Astrocyte (in vitro differentiated cells and primary cell): ENCODE results near the gene MYF5. TPM values are rescaled to one million over a fixed set of nuclear protein-coding genes. Genes with fewer than 3 reads are reported as not detected.

Source experiments
- DNase-seq: peaks from one replicate; pipeline ENCODE4 v3.0.0-alpha.2; 2010; ENCODE audit warnings: low read depth
- FAIRE-seq: peaks from 2 replicates; lab custom pipeline; 2011; peaks lifted over from hg19 to GRCh38; lab: Jason Lieb, UNC
- H2AFZ ChIP-seq: 2 replicates; pipeline ENCODE4 v1.6.0; 2012; ENCODE audit warnings: low read depth, low read length, inconsistent platforms
- H3K27ac ChIP-seq: 2 replicates; pipeline ENCODE4 v1.5.1; 2011; ENCODE audit warnings: low read depth, low read length, inconsistent platforms
- H3K27me3 ChIP-seq: 2 replicates; pipeline ENCODE4 v1.6.0; 2011; ENCODE audit warnings: low read length, inconsistent platforms; ENCODE audit not compliant: insufficient read depth
- H3K36me3 ChIP-seq: 2 replicates; pipeline ENCODE4 v1.5.1; 2011; ENCODE audit warnings: low read length, inconsistent platforms; ENCODE audit not compliant: insufficient read depth
- H3K4me1 ChIP-seq: 2 replicates; pipeline ENCODE4 v1.5.1; 2011; ENCODE audit warnings: low read length, inconsistent platforms; ENCODE audit not compliant: insufficient read depth
- H3K4me2 ChIP-seq: 2 replicates; pipeline ENCODE4 v1.6.0; 2012; ENCODE audit warnings: low read length, inconsistent platforms
- H3K4me3 ChIP-seq: 2 replicates; pipeline ENCODE4 v1.5.1; 2011; ENCODE audit warnings: low read depth, mild to moderate bottlenecking, low read length, inconsistent platforms; ENCODE audit not compliant: insufficient read depth
- H3K79me2 ChIP-seq: 2 replicates; pipeline ENCODE4 v1.6.0; 2012; ENCODE audit warnings: mild to moderate bottlenecking, low read length, inconsistent platforms; ENCODE audit not compliant: insufficient read depth
- H3K9ac ChIP-seq: 2 replicates; pipeline ENCODE4 v1.6.0; 2012; ENCODE audit warnings: mild to moderate bottlenecking, low read length, inconsistent platforms
- H3K9me3 ChIP-seq: 2 replicates; pipeline ENCODE4 v1.5.1; 2012; ENCODE audit warnings: low read depth, mild to moderate bottlenecking, low read length, inconsistent platforms; ENCODE audit not compliant: insufficient read depth
- H4K20me1 ChIP-seq: 2 replicates; pipeline ENCODE4 v1.6.0; 2012; ENCODE audit warnings: low read length, inconsistent platforms; ENCODE audit not compliant: insufficient read depth
- H3K27ac Mint-ChIP-seq: one replicate; pipeline ENCODE4 v1.8.0; 2021; ENCODE audit warnings: mild to moderate bottlenecking, mixed read lengths; ENCODE audit not compliant: unreplicated experiment
- H3K27me3 Mint-ChIP-seq: one replicate; pipeline ENCODE4 v1.8.0; 2021; ENCODE audit warnings: low read depth, mixed read lengths; ENCODE audit not compliant: unreplicated experiment
- H3K36me3 Mint-ChIP-seq: one replicate; pipeline ENCODE4 v1.8.0; 2021; ENCODE audit warnings: low read depth, mixed read lengths; ENCODE audit not compliant: unreplicated experiment
- H3K4me1 Mint-ChIP-seq: one replicate; pipeline ENCODE4 v1.8.0; 2021; ENCODE audit warnings: low read depth, mixed read lengths; ENCODE audit not compliant: unreplicated experiment
- H3K4me3 Mint-ChIP-seq: one replicate; pipeline ENCODE4 v1.8.0; 2021; ENCODE audit warnings: mild to moderate bottlenecking, moderate library complexity, mixed read lengths; ENCODE audit not compliant: unreplicated experiment
- H3K9me3 Mint-ChIP-seq: one replicate; pipeline ENCODE4 v1.8.0; 2021; ENCODE audit warnings: mild to moderate bottlenecking, mixed read lengths; ENCODE audit not compliant: unreplicated experiment
- EZH2 ChIP-seq: IDR thresholded peaks from 2 replicates; pipeline ENCODE4 v1.6.1; 2012; ENCODE audit warnings: mild to moderate bottlenecking, low read length, inconsistent platforms; ENCODE audit not compliant: insufficient read depth
- total RNA-seq: library from RNA; stranded (reverse); gene quantifications from 2 replicates; pipeline ENCODE4 v1.2.1, GENCODE V29; 2021
- TF ChIP-seq, protein P1 (sequence below): IDR thresholded peaks from 2 replicates; pipeline ENCODE4 v1.5.1; 2011; ENCODE audit warnings: low read depth, mild to moderate bottlenecking, inconsistent platforms, low read length, moderate library complexity; ENCODE audit not compliant: insufficient read depth

Gene MYF5
- total RNA-seq, 1 donor from 2014 or later = not detected

DNA sequence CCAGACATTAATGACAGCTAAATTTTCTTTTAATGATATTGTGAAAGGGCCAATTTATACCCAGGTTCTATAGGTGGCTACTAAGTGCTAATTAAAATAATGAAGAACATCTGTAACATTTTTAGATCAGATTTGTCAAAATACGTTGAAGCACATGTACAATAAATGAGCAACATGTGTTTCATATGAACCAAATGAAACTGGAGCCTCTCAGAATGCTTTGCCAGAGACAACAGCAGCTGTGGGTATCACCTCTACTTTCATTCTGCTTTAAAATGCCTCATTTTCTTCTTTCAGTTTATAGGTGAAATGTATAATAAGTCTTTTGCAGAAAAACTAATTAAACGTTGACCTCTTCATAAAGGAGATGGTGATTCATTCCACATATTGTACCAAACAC is 35.4 kb upstream of the MYF5 start:
- H3K4me3 Mint-ChIP-seq = no peak overlapping the region
- no peak for FAIRE-seq
- no peak for TF ChIP-seq EZH2
- TF ChIP-seq, protein P1, sequence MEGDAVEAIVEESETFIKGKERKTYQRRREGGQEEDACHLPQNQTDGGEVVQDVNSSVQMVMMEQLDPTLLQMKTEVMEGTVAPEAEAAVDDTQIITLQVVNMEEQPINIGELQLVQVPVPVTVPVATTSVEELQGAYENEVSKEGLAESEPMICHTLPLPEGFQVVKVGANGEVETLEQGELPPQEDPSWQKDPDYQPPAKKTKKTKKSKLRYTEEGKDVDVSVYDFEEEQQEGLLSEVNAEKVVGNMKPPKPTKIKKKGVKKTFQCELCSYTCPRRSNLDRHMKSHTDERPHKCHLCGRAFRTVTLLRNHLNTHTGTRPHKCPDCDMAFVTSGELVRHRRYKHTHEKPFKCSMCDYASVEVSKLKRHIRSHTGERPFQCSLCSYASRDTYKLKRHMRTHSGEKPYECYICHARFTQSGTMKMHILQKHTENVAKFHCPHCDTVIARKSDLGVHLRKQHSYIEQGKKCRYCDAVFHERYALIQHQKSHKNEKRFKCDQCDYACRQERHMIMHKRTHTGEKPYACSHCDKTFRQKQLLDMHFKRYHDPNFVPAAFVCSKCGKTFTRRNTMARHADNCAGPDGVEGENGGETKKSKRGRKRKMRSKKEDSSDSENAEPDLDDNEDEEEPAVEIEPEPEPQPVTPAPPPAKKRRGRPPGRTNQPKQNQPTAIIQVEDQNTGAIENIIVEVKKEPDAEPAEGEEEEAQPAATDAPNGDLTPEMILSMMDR = no peak
- H3K9ac ChIP-seq = no peak overlapping the region
- no peak overlapping the region for H3K4me3 ChIP-seq
- H3K36me3 ChIP-seq = no peaks in the 10 kb centered on the region
- H3K4me2 ChIP-seq = no peak overlapping the region
- no peaks in the 10 kb centered on the region for H3K27me3 ChIP-seq
- H4K20me1 ChIP-seq = no peaks in the 10 kb centered on the region
- DNase-seq = no peak
- no peaks in the 10 kb centered on the region for H3K79me2 ChIP-seq
- no peak overlapping the region for H3K27ac ChIP-seq
- no peaks in the 10 kb centered on the region for H3K9me3 ChIP-seq
- no peaks in the 10 kb centered on the region for H3K9me3 Mint-ChIP-seq
- no peaks in the 10 kb centered on the region for H3K36me3 Mint-ChIP-seq
- H3K27ac Mint-ChIP-seq = no peak overlapping the region
- H3K27me3 Mint-ChIP-seq = no peaks in the 10 kb centered on the region
- no peak overlapping the region for H2AFZ ChIP-seq
- no peaks in the 10 kb centered on the region for H3K4me1 ChIP-seq
- H3K4me1 Mint-ChIP-seq = peaks cover 3% of the 10 kb centered on the region

DNA sequence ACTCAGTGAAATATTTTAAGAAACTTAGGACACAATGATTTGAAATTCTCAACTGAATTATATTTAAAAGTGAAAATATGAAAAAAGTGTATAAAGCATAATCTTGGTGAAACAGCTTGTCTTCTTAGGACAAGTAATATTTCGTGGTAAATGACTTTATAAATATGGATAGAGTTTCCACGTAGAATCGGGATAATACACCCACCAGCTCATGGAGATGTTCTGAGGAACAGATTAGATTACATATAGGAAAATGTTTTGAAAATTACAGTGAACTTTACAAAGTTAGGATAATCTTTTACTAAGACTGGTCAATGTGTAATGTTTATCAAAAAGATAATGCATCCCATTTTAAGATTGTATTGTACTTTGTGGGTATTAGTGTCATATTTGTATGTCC is 34.9 kb upstream of the MYF5 start:
- Mint-ChIP-seq H3K27ac (no peak overlapping the region), H3K36me3 (no peaks in the 10 kb centered on the region), H3K4me1 (peaks cover 3% of the 10 kb centered on the region), H3K27me3 (no peaks in the 10 kb centered on the region), H3K4me3 (no peak overlapping the region), H3K9me3 (no peaks in the 10 kb centered on the region)
- Histone ChIP-seq H3K9ac (no peak overlapping the region), H3K79me2 (no peaks in the 10 kb centered on the region), H3K4me1 (no peaks in the 10 kb centered on the region), H4K20me1 (no peaks in the 10 kb centered on the region), H3K4me3 (no peak overlapping the region), H3K36me3 (no peaks in the 10 kb centered on the region), H2AFZ (no peak overlapping the region), H3K9me3 (no peaks in the 10 kb centered on the region), H3K27ac (no peak overlapping the region), H3K27me3 (no peaks in the 10 kb centered on the region), H3K4me2 (no peak overlapping the region)
- FAIRE-seq = no peak
- TF ChIP-seq, protein P1 = no peak
- no peak for TF ChIP-seq EZH2
- no peak for DNase-seq

DNA sequence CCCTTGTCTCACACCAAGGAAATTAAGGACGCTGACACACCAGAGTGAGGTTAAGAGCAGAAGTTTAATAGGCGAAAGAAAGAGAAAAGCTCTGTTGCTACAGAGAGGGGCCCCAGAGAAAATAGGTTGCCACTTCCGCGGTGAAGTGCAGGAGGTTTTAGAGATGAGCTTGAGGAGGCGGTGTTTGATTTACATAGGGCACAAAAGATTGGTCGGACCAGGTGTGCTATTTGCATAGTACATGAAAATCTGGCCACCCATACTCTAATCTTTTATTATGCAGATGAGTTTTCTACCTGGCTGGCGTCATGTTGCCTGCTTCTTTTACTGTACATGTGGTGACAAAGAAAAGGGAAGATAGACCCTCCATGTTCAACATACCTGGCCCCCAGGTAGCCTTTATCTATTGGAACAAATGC is 32.6 kb upstream of the MYF5 start:
- Mint-ChIP-seq H3K36me3 (no peaks in the 10 kb centered on the region), H3K4me3 (no peak overlapping the region), H3K27me3 (no peaks in the 10 kb centered on the region), H3K9me3 (no peaks in the 10 kb centered on the region), H3K4me1 (peaks cover 3% of the 10 kb centered on the region), H3K27ac (no peak overlapping the region)
- Histone ChIP-seq H3K4me1 (no peaks in the 10 kb centered on the region), H2AFZ (peak overlapping the region; percentile 27), H4K20me1 (no peaks in the 10 kb centered on the region), H3K79me2 (no peaks in the 10 kb centered on the region), H3K9ac (no peak overlapping the region), H3K27ac (no peak overlapping the region), H3K4me3 (no peak overlapping the region), H3K27me3 (no peaks in the 10 kb centered on the region), H3K36me3 (no peaks in the 10 kb centered on the region), H3K4me2 (no peak overlapping the region), H3K9me3 (no peaks in the 10 kb centered on the region)
- TF ChIP-seq, protein P1 = no peak
- no peak for TF ChIP-seq EZH2
- DNase-seq (no peak), FAIRE-seq (no peak)
